Measurements from ENCODE around the gene TMC7. TPM values are rescaled to one million over a fixed set of nuclear protein-coding genes. Genes with fewer than 3 reads are reported as not detected.
"Not testable (repeated sequence)": the region's sequence is repeated elsewhere in the genome, so short reads cannot be mapped to it uniquely, and the experiment has no call there.

Gene TMC7
- total RNA-seq, 1 donor from 2014 or later: 2.5 TPM

DNA sequence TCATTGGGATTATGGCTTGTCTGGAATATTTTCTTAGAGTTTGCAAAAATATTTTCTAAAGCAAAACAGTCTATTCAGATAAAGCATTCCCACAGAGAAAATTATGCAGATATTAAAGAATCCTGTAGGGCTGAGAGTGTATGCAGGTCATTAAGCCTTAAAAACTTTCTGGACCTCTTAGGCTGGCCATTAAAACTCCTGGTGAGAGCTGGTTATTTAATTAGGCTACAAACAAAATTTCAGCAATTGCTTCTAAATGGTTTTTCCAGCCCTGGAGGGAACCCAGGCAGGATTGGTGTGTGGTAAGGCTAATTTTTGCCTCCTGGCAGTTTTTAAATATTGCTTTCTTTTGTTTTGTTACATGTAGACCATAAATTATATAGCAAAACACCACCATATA is 30.2 kb upstream of the TMC7 start:
- Mint-ChIP-seq H3K27me3 (ENCODE audit: unreplicated experiment) (no peaks in the 10 kb centered on the region), H3K4me1 (ENCODE audit: low read depth, unreplicated experiment) (no peaks in the 10 kb centered on the region), H3K27ac (ENCODE audit: unreplicated experiment) (no peak overlapping the region)

DNA sequence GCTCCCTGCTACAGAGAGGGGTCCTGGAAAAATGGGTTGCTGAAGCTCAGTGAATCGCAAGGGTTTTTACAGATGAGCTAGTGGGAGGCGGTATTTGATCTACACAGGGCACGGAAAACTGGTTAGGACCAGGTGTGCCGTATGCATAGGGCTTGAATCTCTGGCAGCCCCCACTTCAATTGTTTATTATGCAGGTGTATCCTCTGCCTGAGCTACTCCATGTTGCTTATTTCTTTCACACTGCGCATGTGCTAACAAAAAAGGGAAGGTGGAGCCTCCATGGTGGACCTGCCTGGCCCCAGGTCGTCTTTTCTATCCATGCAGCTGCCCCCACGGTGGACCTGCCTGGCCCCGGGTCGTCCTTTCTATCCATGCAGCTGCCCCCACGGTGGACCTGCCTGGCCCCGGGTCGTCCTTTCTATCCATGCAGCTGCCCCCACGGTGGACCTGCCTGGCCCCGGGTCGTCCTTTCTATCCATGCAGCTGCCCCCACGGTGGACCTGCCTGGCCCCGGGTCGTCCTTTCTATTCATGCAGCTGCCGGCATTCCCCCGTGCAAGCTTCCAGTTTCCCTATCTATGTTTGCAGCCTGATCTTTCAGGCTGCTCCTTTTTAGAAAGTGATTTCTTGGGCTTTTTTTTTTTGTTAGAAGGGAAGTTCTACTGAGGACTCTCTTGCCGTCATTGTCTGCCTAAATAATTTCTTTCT is 27.7 kb upstream of the TMC7 start:
- not testable (repeated sequence) for H3K27ac Mint-ChIP-seq (ENCODE audit: unreplicated experiment)

More for the DNA sequence above, 30.2 kb upstream of the TMC7 start:
- Mint-ChIP-seq H3K36me3 (ENCODE audit: unreplicated experiment) (no peaks in the 10 kb centered on the region), H3K9me3 (ENCODE audit: unreplicated experiment) (no peaks in the 10 kb centered on the region), H3K4me3 (ENCODE audit: unreplicated experiment) (no peak overlapping the region)
- TF ChIP-seq, protein P1, sequence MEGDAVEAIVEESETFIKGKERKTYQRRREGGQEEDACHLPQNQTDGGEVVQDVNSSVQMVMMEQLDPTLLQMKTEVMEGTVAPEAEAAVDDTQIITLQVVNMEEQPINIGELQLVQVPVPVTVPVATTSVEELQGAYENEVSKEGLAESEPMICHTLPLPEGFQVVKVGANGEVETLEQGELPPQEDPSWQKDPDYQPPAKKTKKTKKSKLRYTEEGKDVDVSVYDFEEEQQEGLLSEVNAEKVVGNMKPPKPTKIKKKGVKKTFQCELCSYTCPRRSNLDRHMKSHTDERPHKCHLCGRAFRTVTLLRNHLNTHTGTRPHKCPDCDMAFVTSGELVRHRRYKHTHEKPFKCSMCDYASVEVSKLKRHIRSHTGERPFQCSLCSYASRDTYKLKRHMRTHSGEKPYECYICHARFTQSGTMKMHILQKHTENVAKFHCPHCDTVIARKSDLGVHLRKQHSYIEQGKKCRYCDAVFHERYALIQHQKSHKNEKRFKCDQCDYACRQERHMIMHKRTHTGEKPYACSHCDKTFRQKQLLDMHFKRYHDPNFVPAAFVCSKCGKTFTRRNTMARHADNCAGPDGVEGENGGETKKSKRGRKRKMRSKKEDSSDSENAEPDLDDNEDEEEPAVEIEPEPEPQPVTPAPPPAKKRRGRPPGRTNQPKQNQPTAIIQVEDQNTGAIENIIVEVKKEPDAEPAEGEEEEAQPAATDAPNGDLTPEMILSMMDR (IDR thresholded peaks at IDR 0.05; ENCODE audit: partially characterized antibody, unreplicated experiment): no peak
- DNase-seq: no peak

DNA sequence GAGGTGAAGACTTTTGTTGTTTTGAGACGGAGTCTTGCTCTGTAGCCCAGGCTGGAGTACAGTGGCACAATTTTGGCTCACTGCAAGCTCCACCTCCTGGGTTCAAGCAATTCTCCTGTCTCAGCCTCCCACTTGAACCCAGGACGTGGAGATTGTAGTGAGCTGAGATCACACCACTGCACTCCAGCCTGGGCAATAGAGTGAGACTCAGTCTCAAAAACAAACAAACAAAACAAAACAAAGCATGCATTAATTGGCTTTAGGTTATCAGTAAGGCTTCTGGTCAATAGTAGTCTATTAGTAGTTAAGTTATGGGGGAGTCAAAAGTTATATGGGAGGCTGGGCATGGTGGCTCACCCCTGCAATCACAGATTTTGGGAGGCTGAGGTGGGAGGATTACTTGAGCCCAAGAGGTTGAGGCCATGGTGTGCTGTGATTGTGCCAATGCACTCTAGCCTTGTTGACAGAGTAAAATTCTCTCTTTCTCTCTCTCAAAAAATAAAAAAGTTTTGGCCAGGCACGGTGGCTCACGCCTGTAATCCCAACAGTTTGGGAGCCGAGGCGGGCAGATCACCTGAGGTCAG is 27.0 kb upstream of the TMC7 start:
- H3K27me3 Mint-ChIP-seq (ENCODE audit: unreplicated experiment); H3K27ac Mint-ChIP-seq (ENCODE audit: unreplicated experiment); H3K36me3 Mint-ChIP-seq (ENCODE audit: unreplicated experiment); H3K9me3 Mint-ChIP-seq (ENCODE audit: unreplicated experiment); H3K4me3 Mint-ChIP-seq (ENCODE audit: unreplicated experiment); H3K4me1 Mint-ChIP-seq (ENCODE audit: low read depth, unreplicated experiment); DNase-seq: not testable (repeated sequence)

More for the DNA sequence above, 27.7 kb upstream of the TMC7 start:
- H3K9me3 Mint-ChIP-seq (ENCODE audit: unreplicated experiment); H3K4me1 Mint-ChIP-seq (ENCODE audit: low read depth, unreplicated experiment); DNase-seq; H3K36me3 Mint-ChIP-seq (ENCODE audit: unreplicated experiment); H3K4me3 Mint-ChIP-seq (ENCODE audit: unreplicated experiment); H3K27me3 Mint-ChIP-seq (ENCODE audit: unreplicated experiment): not testable (repeated sequence)

DNA sequence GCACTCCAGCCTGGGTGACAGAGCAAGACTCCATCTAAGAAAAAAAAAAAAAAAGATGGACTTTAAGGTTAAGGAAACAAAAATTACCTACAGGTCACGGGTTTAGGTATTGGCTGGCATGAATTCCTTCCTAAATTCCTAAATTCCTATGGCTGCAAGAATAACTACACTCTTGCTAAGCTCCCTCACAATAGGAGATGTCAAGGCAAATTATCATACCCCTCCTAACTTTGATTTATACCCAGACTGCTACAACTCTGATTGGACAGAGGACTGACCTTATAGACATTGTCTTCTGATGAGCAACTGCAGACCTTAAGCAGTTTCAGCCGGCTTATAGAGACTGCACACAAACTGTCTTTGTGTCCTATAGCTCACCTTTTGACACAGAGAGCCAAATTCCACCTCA is 25.1 kb upstream of the TMC7 start:
- TF ChIP-seq, protein P1 (IDR thresholded peaks at IDR 0.05; ENCODE audit: partially characterized antibody, unreplicated experiment): no peak
- Mint-ChIP-seq H3K27me3 (ENCODE audit: unreplicated experiment) (no peaks in the 10 kb centered on the region), H3K36me3 (ENCODE audit: unreplicated experiment) (no peaks in the 10 kb centered on the region), H3K27ac (ENCODE audit: unreplicated experiment) (peak overlapping the region; percentile 57), H3K9me3 (ENCODE audit: unreplicated experiment) (no peaks in the 10 kb centered on the region), H3K4me3 (ENCODE audit: unreplicated experiment) (no peak overlapping the region), H3K4me1 (ENCODE audit: low read depth, unreplicated experiment) (no peaks in the 10 kb centered on the region)
- DNase-seq: no peak

DNA sequence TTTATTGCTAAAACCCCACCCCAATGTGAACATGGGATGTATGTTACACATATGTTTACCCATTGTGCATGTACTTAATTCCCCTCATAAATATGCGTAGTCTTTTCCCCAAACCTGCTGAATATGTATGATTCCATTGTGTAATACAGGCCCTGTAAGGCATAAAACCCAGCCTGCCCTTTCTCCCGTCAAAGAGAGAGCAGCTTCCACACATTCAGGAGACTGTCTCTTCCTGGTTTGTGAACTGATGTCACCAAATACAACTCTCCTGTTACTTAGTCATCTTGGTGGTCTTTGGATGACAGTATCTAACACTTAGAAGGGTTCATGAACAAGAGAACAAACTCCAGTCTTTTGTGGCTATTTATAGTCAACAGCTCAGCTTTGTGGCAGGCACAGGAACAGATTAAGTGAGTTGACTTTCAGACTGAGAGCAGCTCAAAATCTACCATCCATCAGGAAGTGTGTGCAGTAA is 24.7 kb upstream of the TMC7 start:
- DNase-seq: no peak
- H3K9me3 Mint-ChIP-seq (ENCODE audit: unreplicated experiment): no peaks in the 10 kb centered on the region
- H3K27me3 Mint-ChIP-seq (ENCODE audit: unreplicated experiment): no peaks in the 10 kb centered on the region
- peak overlapping the region; percentile 57 for H3K27ac Mint-ChIP-seq (ENCODE audit: unreplicated experiment)
- no peaks in the 10 kb centered on the region for H3K4me1 Mint-ChIP-seq (ENCODE audit: low read depth, unreplicated experiment)
- H3K36me3 Mint-ChIP-seq (ENCODE audit: unreplicated experiment): no peaks in the 10 kb centered on the region
- H3K4me3 Mint-ChIP-seq (ENCODE audit: unreplicated experiment): no peak overlapping the region
- TF ChIP-seq, protein P1 (IDR thresholded peaks at IDR 0.05; ENCODE audit: partially characterized antibody, unreplicated experiment): no peak

DNA sequence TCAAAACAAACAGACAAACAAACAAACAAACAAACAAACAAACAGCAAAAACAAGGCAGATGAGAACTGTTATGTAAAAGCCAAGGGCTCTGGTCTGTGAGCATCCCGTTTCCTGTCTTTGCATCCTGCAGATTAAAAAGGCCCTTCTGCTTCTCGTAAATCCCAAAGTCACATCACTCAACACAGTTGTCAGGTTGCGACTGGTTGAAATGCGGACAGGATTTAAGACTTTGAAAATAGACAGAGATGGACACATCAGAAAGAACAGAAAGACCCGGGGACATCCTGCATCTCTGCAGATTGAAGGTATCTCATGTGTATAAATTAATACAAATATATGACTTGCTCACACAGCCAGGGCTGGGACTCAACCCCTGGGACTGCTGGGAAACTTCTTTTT is 18.2 kb upstream of the TMC7 start:
- Mint-ChIP-seq H3K27ac (ENCODE audit: unreplicated experiment) (no peak overlapping the region), H3K4me1 (ENCODE audit: low read depth, unreplicated experiment) (no peaks in the 10 kb centered on the region), H3K36me3 (ENCODE audit: unreplicated experiment) (no peaks in the 10 kb centered on the region), H3K27me3 (ENCODE audit: unreplicated experiment) (peaks cover 3% of the 10 kb centered on the region), H3K9me3 (ENCODE audit: unreplicated experiment) (no peaks in the 10 kb centered on the region), H3K4me3 (ENCODE audit: unreplicated experiment) (no peak overlapping the region)
- no peak for DNase-seq
- TF ChIP-seq, protein P1 (IDR thresholded peaks at IDR 0.05; ENCODE audit: partially characterized antibody, unreplicated experiment): no peak

Measured in glutamatergic neuron (in vitro differentiated cells).